ENCODE measurements around the gene VPS18.

Gene VPS18

GRCh38 chr15:40902605-40903561 is 8.6 kb downstream of the VPS18 start:
- no peak for DNase-seq

GRCh38 chr15:40904552-40905201 is 10.4 kb downstream of the VPS18 start:
- no peak for DNase-seq

DNA sequence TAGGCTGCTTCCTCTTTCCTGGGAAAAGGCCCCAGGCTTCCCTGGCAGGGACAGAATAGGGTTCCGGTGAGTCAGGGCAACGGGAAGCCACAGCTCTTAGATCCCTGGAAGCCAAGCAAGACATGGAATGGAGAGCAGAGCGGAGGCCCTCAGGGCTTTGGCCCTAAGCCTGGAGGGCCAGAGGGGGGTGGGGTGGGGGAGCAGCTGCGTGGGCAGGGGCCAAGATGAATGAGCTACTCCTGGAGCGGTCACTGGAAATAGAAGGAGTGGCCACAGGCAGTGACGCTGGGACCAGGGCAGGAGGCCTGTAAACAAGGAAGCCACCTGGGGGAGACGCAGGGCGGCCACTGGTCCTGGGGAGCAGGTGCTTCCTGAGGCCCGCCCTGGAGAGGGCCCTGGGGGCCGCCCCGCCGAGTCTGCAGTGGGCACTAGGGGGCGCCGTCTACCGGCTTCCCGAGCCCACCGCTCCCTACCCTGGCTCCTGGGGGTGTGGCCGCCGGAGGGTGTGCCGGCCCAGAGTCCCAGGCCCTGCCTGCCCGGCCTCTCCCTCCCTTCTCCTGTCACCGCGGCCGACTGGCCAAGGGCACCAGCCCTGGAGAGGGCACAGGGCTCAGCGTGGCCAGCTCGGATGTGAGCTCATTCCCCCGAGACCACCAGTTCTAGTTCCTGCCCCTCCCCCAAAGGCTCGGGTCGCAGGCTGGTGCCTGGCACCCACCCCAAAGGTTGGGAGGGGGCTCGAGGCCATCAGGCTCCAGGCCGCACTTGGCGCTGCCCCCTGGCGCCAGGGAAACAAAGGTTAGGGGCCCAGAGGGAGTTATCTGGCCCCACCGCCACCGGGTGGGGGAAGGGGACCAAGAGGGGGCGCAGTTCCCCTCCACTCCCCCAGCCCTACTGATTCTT is 12.1 kb downstream of the VPS18 start:
- DNase-seq: peak; percentile 60

DNA sequence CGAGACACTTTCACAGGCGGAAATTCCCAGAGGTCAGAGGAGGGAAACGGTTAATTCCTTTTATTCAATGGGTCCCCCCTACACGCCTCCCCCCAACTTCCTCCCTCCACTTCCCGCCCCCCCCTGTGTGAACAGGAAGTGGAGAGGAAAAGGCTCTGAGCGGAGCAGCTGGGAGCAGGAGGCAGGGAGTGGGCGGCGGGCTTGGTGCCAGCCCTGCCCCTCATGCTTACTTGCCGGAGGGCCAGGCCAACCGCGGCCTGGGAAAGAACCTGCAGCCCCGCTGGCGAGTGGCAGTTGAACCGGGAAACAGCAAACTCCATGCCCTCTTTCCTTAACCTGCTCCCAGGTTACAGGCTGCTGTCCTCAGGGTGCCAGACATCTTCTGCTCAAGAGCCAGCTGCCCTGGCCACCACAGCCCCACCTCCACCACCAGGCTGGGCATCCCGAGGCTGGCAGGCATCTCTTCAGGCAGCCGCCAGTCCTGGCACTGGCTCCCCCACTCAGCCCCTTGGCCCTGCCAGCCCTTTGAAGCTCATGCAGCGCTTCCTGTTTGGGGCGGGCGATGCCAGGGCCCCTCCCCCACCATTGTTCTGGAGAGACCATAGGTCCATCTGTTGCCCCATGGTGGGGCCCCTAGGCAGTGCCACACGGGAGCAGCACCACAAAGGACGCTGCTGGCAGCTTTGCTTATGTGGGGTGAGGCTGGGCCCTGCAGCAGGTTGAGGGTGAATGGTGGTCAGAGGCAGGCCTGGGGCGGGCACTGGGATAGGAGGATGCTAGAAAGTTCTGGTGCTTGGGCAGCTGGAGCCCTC is 12.9 kb downstream of the VPS18 start:
- peak; percentile 19 for DNase-seq

GRCh38 chr15:40908095-40908494 is 13.8 kb downstream of the VPS18 start:
- no peak for DNase-seq

DNA sequence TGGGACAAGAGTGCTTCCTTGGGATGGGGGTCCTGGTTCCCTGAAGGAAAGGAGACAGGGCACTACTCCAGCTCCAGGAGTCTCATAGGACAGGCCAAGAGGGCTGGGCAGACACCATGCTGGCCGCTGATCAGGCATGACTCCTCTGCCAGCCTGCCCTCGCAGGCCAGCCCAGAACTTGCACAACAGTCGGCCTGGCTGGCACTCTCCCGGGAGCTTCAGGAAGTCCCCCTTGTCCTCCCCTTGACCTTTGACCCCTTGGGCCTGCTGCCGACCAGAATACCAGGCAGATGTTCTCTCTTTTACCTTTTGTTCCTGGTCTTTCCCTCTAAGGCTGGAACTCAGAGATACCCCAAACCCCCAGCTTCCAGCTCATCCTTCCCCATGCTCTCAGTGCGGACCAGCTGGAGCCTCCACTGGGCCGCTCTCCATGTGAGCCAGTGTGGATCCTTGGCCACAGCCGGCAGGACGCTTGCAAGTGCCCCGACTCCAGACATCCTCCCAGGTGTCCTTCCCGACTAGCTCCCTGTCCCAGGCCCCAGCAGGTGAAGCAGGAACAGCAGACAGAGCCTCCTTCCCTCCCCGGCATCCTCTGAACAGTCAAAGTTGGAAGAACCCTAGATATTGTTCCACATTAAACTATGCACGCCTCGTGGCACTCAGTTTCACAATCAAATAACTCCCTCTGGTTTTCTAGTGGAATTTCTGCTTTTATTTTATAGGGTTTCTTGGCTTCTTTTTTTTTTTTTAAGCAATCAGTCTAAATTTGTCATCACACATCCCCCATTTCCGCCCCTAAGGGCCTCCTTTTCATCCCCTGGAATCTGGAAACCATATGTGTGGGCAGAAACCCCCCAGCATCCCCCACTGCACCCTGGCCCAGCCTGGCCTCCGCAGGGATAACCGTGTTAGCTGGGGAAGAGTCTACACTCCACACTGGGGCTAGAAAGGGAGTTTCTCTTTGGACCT is 15.7 kb downstream of the VPS18 start:
- no peak for DNase-seq

DNA sequence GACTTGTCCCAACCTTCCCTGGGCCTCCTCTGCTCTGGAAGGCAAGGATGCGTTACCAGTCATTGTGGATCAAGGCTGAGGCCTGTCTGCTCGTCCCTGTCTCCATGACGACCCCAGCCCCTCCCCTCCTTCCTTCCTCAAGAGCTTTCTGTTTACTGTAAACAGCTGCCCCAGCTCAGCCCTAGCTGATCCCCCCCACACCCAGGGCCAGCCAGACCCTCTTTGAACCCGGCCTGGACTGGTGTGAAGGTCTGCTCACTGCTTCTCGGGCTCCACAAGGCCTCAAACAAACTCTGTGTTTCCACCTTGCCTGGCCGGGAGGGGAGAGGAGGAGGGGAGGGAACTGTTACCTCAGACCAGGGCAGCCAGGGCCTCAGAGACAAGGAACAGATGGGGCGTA is 16.9 kb downstream of the VPS18 start:
- DNase-seq: no peak

DNA sequence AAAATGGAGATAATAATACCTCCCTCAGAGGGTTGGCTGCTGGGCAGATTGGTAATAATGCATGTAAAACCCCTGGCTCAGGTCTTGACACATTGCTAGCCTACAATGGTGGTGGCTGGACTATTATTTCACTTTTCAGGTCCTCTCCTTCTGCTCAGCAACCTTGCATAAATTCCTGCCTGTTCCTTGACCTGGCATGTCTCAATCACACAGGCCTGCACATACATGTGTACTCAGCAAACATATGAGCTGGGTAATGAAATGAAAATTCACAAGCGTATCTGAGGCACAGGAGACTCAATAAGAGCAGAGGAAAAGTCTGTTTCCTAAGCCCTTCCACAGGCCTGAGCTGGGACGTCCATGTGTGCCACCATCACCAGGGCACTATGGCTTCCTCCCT is 17.4 kb downstream of the VPS18 start:
- no peak for DNase-seq

- DNase-seq: no peak
These were observed 18.2 kb downstream of the VPS18 start for GRCh38 chr15:40912478-40912877.

GRCh38 chr15:40914013-40914412 is 19.8 kb downstream of the VPS18 start:
- no peak for DNase-seq

- DNase-seq: no peak
These were observed 20.2 kb downstream of the VPS18 start for GRCh38 chr15:40914486-40914885.

GRCh38 chr15:40915116-40915661 is 20.9 kb downstream of the VPS18 start:
- DNase-seq: no peak

DNA sequence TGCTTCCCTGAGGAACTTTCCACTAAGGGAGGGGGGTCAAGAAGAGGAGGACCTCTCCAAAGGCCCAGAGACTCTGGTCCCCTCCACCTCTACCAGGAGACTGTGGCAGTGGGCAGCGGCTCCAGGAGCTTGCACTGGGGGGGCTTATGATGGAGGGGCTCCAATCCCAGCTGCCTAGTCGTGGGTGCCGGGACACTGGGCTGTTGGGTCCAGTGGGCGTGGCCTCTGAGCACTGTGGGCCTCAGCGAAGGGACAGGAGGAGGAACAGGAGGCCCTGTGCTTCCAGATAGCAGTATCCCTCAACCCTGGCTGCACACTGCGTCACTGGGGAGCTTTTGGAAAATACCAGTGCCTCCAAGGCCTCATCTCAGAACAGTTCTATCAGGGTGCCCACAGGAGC is 21.4 kb downstream of the VPS18 start:
- no peak for DNase-seq

DNA sequence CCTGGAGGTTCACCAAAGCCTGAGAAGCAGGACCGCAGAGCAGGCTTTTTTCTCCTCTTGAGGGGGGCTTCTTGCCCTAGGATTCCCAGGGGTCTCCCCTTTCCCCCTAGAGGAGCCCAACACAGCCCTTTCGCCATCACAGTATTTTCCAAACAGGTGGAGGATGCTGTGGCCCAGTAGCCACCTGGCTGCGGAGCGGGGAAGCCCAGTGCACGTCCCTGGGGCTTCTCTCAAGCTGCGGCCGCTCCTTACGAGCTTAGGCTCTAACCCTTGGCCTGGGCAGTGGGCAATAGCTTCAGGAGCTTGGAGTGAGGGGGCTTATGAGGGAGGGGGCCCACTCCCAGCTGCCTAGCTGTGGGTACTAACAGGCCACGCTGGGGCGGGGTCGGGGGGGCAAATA is 23.3 kb downstream of the VPS18 start:
- no peak for DNase-seq

DNA sequence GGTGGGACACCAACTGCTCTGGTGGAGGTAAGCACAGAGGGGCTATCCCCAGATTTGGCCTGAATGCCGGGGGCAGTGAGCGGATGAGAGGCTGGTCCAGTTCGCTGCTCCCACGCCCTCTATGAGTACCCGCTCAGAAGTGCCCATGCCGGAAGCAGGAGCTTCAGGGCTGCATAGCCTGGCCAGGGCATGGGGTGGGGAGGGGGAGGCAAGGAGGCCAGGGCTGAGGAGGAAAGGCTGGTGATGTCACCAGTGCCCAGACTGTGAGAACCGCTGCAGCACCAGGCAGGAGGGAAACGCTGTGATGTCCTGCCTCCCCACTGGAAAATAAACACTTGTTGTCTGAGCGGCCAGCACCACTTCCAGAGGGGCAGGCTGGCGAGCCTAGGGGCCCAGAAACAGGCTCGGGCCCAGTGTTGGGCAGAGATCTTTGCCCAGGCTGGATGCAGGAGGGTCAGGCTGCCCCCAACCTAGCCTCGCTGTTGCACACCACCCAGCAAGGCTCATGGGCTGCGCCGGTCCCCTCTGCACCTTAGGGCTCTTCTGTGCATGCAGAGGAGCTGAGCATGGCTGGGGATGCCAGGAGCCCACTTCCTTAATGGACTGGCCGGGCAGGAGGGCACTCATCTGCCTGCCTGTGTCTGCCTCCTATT is 24.0 kb downstream of the VPS18 start:
- DNase-seq: no peak

- DNase-seq: no peak
These were observed 24.6 kb downstream of the VPS18 start for GRCh38 chr15:40918799-40919392.

- no peak for DNase-seq
These were observed 27.8 kb downstream of the VPS18 start for GRCh38 chr15:40921949-40922607.

- DNase-seq: no peak
These were observed 28.4 kb downstream of the VPS18 start for GRCh38 chr15:40922608-40923005.

DNA sequence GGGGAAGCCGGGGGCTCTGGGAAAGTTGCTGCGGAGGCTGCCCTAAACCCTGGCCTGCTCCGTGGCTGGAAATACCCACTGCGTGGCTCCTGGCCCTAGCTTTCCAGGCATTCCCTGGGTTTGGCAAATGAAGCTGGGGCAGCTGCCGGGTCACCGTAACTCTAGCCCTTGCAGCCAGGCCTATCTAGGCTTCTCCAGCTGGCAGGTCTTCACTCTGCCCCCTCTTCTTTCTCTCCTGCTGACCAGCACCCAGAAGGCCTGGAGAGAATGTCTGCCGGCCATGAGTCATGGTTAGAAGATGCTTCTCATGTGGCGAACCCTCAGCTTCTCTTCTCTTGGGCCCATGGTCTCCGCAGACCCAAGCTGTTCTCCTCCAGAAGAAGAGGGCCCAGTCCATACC is 29.3 kb downstream of the VPS18 start:
- no peak for DNase-seq

All from NCI-H446 treated with DMSO at 0.1 percent for 48 hours (cell line).